Liver (tissue), 9 donors: ENCODE measurements around the gene ARFGAP2. TPM values are rescaled to one million over a fixed set of nuclear protein-coding genes. Genes with fewer than 3 reads are reported as not detected.
"Not testable (repeated sequence)": the region's sequence is repeated elsewhere in the genome, so short reads cannot be mapped to it uniquely, and the experiment has no call there.

Experiments used
- DNase-seq: peaks from one replicate; pipeline ENCODE4 v3.0.0-alpha.2; 2017; ENCODE audit warnings: low spot score
- H3K27ac ChIP-seq, 2 donors: one replicate each; pipeline ENCODE4 v1.7.0; 2013; ENCODE audit warnings: inconsistent platforms in 2 of 2, low read length in 2 of 2, control low read depth in 1 of 2, low read depth in 1 of 2, mild to moderate bottlenecking in 1 of 2
- H3K27me3 ChIP-seq, 4 donors: one replicate each; pipeline versions ENCODE4 v1.6.1 to v1.7.0; 2013; ENCODE audit warnings: low read length in 3 of 4, inconsistent platforms in 1 of 4, mild to moderate bottlenecking in 1 of 4, moderate library complexity in 1 of 4; ENCODE audit not compliant: control insufficient read depth in 4 of 4, insufficient read depth in 4 of 4
- H3K36me3 ChIP-seq, 4 donors: one replicate each; pipeline versions ENCODE4 v1.6.1 to v1.7.0; 2013; ENCODE audit warnings: low read length in 3 of 4, mild to moderate bottlenecking in 3 of 4, low read depth in 1 of 4, moderate library complexity in 1 of 4; ENCODE audit not compliant: control insufficient read depth in 4 of 4, insufficient read depth in 3 of 4
- H3K4me1 ChIP-seq, 4 donors: one replicate each; pipeline versions ENCODE4 v1.6.1 to v1.7.0; 2013; ENCODE audit warnings: low read length in 3 of 4, mild to moderate bottlenecking in 3 of 4, moderate library complexity in 1 of 4; ENCODE audit not compliant: control insufficient read depth in 4 of 4, insufficient read depth in 4 of 4
- H3K4me3 ChIP-seq, 3 donors: one replicate each; pipeline versions ENCODE4 v1.6.1 to v1.7.0; 2013; ENCODE audit warnings: low read length in 3 of 3, control low read depth in 1 of 3, low read depth in 1 of 3, mild to moderate bottlenecking in 1 of 3
- H3K9ac ChIP-seq, 2 donors: one replicate each; pipeline ENCODE4 v1.7.0; 2013; ENCODE audit warnings: low read length in 2 of 2, mild to moderate bottlenecking in 2 of 2, moderate library complexity in 2 of 2, control low read depth in 1 of 2, low read depth in 1 of 2
- H3K9me3 ChIP-seq, 4 donors: one replicate each; pipeline versions ENCODE4 v1.6.1 to v1.7.0; 2013; ENCODE audit warnings: low read length in 3 of 4; ENCODE audit not compliant: control insufficient read depth in 4 of 4
- ATF3 ChIP-seq: IDR thresholded peaks from 2 replicates; pipeline ENCODE4 v1.6.1; 2016; ENCODE audit warnings: antibody characterized with exemption
- EGR1 ChIP-seq, 2 donors: IDR thresholded peaks; 2 replicates each; pipeline ENCODE4 v1.6.1; 2016 to 2018; ENCODE audit warnings: antibody characterized with exemption in 2 of 2, low read depth in 2 of 2
- FOXA1 ChIP-seq: IDR thresholded peaks from 2 replicates; pipeline ENCODE4 v1.6.1; 2016; ENCODE audit warnings: antibody characterized with exemption
- FOXA2 ChIP-seq: IDR thresholded peaks from 2 replicates; pipeline ENCODE4 v1.6.1; 2016; ENCODE audit warnings: antibody characterized with exemption
- GABPA ChIP-seq, 2 donors: IDR thresholded peaks in 1 of 2; conservative IDR thresholded peaks in 1 of 2; 2 replicates each; pipeline ENCODE4 v1.6.1; 2016; ENCODE audit warnings: antibody characterized with exemption in 2 of 2, mild to moderate bottlenecking in 1 of 2, moderate library complexity in 1 of 2
- HNF4A ChIP-seq, 2 donors: conservative IDR thresholded peaks; 2 replicates each; pipeline ENCODE4 v1.6.1; 2016; ENCODE audit warnings: antibody characterized with exemption in 2 of 2, mild to moderate bottlenecking in 2 of 2
- HNF4G ChIP-seq: IDR thresholded peaks from 2 replicates; pipeline ENCODE4 v1.6.1; 2016; ENCODE audit warnings: antibody characterized with exemption
- JUND ChIP-seq, 2 donors: IDR thresholded peaks; 2 replicates each; pipeline ENCODE4 v1.6.1; 2016; ENCODE audit warnings: antibody characterized with exemption in 2 of 2
- MAX ChIP-seq: IDR thresholded peaks from 2 replicates; pipeline ENCODE4 v1.6.1; 2016; ENCODE audit warnings: antibody characterized with exemption
- NR2F2 ChIP-seq: IDR thresholded peaks from 2 replicates; pipeline ENCODE4 v1.6.1; 2016; ENCODE audit warnings: antibody characterized with exemption
- RAD21 ChIP-seq, 2 donors: IDR thresholded peaks; 2 replicates each; pipeline ENCODE4 v1.6.1; 2016; ENCODE audit warnings: antibody characterized with exemption in 2 of 2, mild to moderate bottlenecking in 2 of 2
- REST ChIP-seq: IDR thresholded peaks from 2 replicates; pipeline ENCODE4 v1.6.1; 2016; ENCODE audit warnings: antibody characterized with exemption, mild to moderate bottlenecking
- RXRA ChIP-seq, 2 donors: IDR thresholded peaks; 2 replicates each; pipeline ENCODE4 v1.6.1; 2017 to 2018; ENCODE audit warnings: antibody characterized with exemption in 2 of 2, mild to moderate bottlenecking in 1 of 2
- SP1 ChIP-seq: IDR thresholded peaks from 2 replicates; pipeline ENCODE4 v1.6.1; 2018; ENCODE audit warnings: antibody characterized with exemption, mild to moderate bottlenecking
- TAF1 ChIP-seq: conservative IDR thresholded peaks from 2 replicates; pipeline ENCODE4 v1.6.1; 2016; ENCODE audit warnings: antibody characterized with exemption, mild to moderate bottlenecking
- YY1 ChIP-seq: IDR thresholded peaks from 2 replicates; pipeline ENCODE4 v1.6.1; 2016; ENCODE audit warnings: antibody characterized with exemption, mild to moderate bottlenecking
- WGBS: extraction: QIAGEN DNeasy Blood & Tissue Kit; methylation state at CpG from one replicate; pipeline ENCODE4 v1.1.7; 2013; 5-methylcytosine and 5-hydroxymethylcytosine counted together
- polyA plus RNA-seq, 2 donors: library from polyadenylated mRNA; stranded (reverse) in 1 of 2; unstranded in 1 of 2; fragments of 200-250 nt in 1 of 2; fragments of >200 nt in 1 of 2; fragmentation: Nextera tagmentation in 1 of 2; extraction: Ambion mirVana in 1 of 2; gene quantifications; one replicate each; pipeline versions ENCODE4 v1.2.1 to v1.2.3, GENCODE V29; 2013 to 2015
- total RNA-seq, 2 donors: library from RNA; depleted of rRNA; stranded (reverse); fragments of >200 nt; gene quantifications; one replicate each; pipeline ENCODE4 v1.2.3, GENCODE V29; 2014
- TF ChIP-seq, protein P1 (sequence below): IDR thresholded peaks from 2 replicates; pipeline ENCODE4 v1.6.1; 2016; ENCODE audit warnings: antibody characterized with exemption
- TF ChIP-seq, protein P2 (sequence below): fragments of 150-350 bp; IDR thresholded peaks from 2 replicates; pipeline ENCODE4 v1.5.1; 2017; ENCODE audit warnings: improper control_type of control experiment, low read depth, low read length; ENCODE audit not compliant: missing input control
- donor health status: healthy.
- donor health status: healthy.
- donor health status: healthy.
- donor health status: healthy.
- donor health status: healthy.

Gene ARFGAP2
- total and polyA plus RNA-seq, 4 donors: 37.3 to 163 (median 53.0) TPM

DNA sequence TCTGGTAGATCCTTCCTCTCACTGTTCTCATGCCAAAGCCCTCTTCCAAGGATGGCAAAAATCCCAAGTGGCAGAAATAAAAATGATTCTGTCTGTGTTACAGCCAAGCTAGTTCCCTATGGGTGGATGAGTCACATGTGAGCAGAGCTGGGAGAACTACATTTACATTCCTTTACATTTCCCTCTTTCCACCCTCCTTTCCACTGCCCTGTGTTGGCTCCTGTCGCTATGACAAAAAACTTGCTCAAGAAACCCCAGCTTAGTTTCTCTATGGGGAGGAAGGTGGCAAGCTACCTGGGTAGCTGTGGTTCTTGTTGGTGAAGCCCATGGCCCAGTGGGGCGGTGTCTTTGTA lies 27.9 kb upstream of the ARFGAP2 start:
- H3K27ac ChIP-seq: no peak overlapping the region
- H3K27me3 ChIP-seq: no peaks in the 10 kb centered on the region
- H3K9me3 ChIP-seq: no peaks in the 10 kb centered on the region
- TF ChIP-seq JUND (IDR thresholded peaks at IDR 0.05) (no peak), RAD21 (IDR thresholded peaks at IDR 0.05) (no peak), TAF1 (no peak), EGR1 (IDR thresholded peaks at IDR 0.05; ENCODE audit: low read depth in 2 of 2) (no peak), REST (no peak), FOXA2 (no peak), HNF4G (no peak), NR2F2 (no peak), GABPA (IDR thresholded peaks at IDR 0.05 in 1 of 2, conservative IDR thresholded peaks at IDR 0.05 in 1 of 2) (no peak), FOXA1 (no peak), ATF3 (no peak)
- TF ChIP-seq, protein P1, sequence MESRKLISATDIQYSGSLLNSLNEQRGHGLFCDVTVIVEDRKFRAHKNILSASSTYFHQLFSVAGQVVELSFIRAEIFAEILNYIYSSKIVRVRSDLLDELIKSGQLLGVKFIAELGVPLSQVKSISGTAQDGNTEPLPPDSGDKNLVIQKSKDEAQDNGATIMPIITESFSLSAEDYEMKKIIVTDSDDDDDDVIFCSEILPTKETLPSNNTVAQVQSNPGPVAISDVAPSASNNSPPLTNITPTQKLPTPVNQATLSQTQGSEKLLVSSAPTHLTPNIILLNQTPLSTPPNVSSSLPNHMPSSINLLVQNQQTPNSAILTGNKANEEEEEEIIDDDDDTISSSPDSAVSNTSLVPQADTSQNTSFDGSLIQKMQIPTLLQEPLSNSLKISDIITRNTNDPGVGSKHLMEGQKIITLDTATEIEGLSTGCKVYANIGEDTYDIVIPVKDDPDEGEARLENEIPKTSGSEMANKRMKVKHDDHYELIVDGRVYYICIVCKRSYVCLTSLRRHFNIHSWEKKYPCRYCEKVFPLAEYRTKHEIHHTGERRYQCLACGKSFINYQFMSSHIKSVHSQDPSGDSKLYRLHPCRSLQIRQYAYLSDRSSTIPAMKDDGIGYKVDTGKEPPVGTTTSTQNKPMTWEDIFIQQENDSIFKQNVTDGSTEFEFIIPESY: no peak
- no peak overlapping the region for H3K4me3 ChIP-seq
- no peak overlapping the region for H3K9ac ChIP-seq
- H3K4me1 ChIP-seq: no peaks in the 10 kb centered on the region
- no peaks in the 10 kb centered on the region for H3K36me3 ChIP-seq
- DNase-seq: no peak
- WGBS: 88% methylated on average over 2 of the region's 2 CpGs

DNA sequence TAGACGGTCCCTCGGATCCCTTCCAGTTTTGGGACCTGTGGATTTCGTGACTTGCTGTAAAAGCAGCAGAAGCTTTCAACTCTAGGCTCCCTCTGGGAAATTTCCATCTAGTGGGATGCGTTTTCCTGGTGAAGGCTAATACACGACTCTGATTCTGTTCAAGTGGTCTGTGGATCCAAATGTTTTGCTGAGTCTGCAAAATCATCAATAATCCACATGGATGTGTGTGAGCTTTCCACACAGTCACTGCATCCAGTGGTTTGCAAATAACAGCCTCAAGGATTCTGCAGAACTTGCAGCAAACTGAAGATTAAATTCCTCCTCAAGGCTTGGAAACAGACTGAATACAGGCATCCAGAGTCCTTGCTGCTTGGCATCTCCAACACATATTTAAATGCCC lies 25.9 kb upstream of the ARFGAP2 start:
- Histone ChIP-seq H3K9me3 (no peaks in the 10 kb centered on the region), H3K36me3 (no peaks in the 10 kb centered on the region), H3K4me1 (no peaks in the 10 kb centered on the region), H3K4me3 (no peak overlapping the region), H3K27ac (no peak overlapping the region), H3K9ac (no peak overlapping the region), H3K27me3 (no peaks in the 10 kb centered on the region)
- 84% methylated on average over 5 of the region's 5 CpGs for WGBS
- DNase-seq: no peak
- TF ChIP-seq YY1 (no peak), RXRA (IDR thresholded peaks at IDR 0.05) (no peak), RAD21 (IDR thresholded peaks at IDR 0.05) (no peak), FOXA1 (no peak)

GRCh38 chr11:47201015-47201414 lies 24.3 kb upstream of the ARFGAP2 start:
- TF ChIP-seq HNF4G (no peak), FOXA1 (no peak), HNF4A (conservative IDR thresholded peaks at IDR 0.05) (no peak), GABPA (IDR thresholded peaks at IDR 0.05 in 1 of 2, conservative IDR thresholded peaks at IDR 0.05 in 1 of 2) (no peak), RXRA (IDR thresholded peaks at IDR 0.05) (no peak), TAF1 (no peak), RAD21 (IDR thresholded peaks at IDR 0.05) (no peak), SP1 (no peak), MAX (no peak), FOXA2 (no peak), EGR1 (IDR thresholded peaks at IDR 0.05; ENCODE audit: low read depth in 2 of 2) (no peak), NR2F2 (no peak)
- TF ChIP-seq, protein P2, sequence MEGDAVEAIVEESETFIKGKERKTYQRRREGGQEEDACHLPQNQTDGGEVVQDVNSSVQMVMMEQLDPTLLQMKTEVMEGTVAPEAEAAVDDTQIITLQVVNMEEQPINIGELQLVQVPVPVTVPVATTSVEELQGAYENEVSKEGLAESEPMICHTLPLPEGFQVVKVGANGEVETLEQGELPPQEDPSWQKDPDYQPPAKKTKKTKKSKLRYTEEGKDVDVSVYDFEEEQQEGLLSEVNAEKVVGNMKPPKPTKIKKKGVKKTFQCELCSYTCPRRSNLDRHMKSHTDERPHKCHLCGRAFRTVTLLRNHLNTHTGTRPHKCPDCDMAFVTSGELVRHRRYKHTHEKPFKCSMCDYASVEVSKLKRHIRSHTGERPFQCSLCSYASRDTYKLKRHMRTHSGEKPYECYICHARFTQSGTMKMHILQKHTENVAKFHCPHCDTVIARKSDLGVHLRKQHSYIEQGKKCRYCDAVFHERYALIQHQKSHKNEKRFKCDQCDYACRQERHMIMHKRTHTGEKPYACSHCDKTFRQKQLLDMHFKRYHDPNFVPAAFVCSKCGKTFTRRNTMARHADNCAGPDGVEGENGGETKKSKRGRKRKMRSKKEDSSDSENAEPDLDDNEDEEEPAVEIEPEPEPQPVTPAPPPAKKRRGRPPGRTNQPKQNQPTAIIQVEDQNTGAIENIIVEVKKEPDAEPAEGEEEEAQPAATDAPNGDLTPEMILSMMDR: no peak
- 89% methylated on average over 4 of the region's 4 CpGs for WGBS
- no peak overlapping the region for H3K9ac ChIP-seq

GRCh38 chr11:47198161-47198560 lies 21.5 kb upstream of the ARFGAP2 start:
- DNase-seq, H3K9ac ChIP-seq, H3K36me3 ChIP-seq, H3K27ac ChIP-seq, H3K27me3 ChIP-seq, H3K4me1 ChIP-seq, H3K9me3 ChIP-seq, H3K4me3 ChIP-seq: not testable (repeated sequence)
- 94% methylated on average over 9 of the region's 9 CpGs for WGBS

More at GRCh38 chr11:47201015-47201414, 24.3 kb upstream of the ARFGAP2 start:
- Histone ChIP-seq H3K27me3 (no peaks in the 10 kb centered on the region), H3K4me3 (no peak overlapping the region), H3K4me1 (no peaks in the 10 kb centered on the region), H3K27ac (no peak overlapping the region), H3K36me3 (no peaks in the 10 kb centered on the region), H3K9me3 (no peaks in the 10 kb centered on the region)
- no peak for DNase-seq
